Activated T-cell treated with anti-CD3 and anti-CD28 coated beads for 1 hour (primary cell): Measurements from ENCODE around the gene PLEKHH1.

Source experiments
- DNase-seq: peaks from one replicate; pipeline ENCODE4 v3.0.0-alpha.2; 2020; ENCODE audit warnings: low read depth

PLEKHH1 gene

DNA sequence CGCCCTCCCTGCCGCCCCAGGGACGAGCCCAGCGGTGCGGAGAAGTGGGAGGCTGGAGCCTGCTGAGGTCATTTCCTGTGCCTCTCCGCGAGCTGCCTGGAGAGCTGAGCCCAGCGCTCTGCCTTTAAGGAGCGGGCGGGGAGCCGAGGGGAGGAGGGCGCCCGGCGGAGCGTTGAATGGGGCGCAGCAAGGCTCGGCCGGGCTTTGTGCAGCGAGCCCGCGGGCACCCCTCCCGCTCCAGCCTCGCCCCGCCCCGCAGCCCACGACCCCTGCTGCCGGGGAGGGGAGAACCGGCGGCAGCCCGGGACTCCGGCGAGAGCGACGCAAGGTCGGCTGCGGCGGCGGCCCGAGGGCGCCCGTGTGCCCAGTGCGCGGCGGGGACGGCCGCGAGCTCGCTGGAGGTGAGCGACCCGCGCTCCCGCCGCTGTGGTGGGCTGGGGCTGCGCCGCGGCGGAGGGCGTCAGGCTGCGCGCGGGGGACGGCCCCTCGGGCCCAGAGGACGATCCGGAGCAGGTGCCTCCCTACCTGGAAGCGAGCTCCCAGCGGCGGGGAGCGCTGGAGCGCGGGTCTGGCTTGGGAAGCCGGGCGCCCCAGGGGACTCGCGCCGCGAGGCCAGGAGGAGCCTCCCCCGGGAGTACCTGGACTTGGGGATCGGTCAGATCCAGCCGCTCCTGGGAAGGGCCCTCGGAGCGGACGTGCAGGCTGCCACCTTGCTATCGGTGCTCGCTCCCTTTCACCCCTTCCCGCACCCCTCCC is at the start of gene PLEKHH1:
Gene PLEKHH1 (plus strand): TSS at position 293 of the 756 bp plus-strand sequence. CDS start 8,578 bp downstream, outside the sequence.
- peak; percentile 24 for DNase-seq

DNA sequence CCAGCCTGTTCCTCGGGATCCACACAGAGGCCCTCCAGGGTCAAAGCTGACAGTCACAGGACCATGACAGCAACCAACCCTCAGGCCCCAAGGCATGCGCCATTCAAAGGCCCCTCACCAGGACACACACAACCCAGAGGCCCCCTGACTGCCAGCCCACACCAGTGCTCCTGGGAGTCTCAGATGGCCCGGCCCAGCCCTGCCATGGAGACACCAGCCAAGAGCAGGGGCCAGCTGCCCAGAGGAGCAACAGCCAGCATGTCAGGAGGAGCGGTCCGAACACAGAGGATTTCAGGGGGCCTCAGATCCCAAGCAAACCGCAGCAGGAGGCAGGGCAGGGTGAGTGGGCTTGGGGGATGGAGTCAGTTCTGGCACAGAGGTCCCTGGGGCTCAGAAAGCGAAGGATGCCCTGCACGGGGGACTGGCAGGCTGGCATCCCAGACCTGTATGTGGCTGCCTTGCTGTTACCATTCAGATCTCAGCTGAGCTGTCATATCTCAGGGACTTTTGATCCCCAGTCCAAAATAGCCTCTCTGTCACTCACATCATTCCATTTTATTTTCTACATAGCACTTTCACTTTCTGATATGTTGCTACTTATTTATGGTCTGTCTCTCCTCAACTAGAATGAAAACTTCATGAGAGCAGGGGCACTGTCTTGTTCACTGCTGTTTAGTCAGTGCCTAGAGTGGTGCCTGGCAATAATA is 49.4 kb upstream of the PLEKHH1 start:
- DNase-seq, result no peak

DNA sequence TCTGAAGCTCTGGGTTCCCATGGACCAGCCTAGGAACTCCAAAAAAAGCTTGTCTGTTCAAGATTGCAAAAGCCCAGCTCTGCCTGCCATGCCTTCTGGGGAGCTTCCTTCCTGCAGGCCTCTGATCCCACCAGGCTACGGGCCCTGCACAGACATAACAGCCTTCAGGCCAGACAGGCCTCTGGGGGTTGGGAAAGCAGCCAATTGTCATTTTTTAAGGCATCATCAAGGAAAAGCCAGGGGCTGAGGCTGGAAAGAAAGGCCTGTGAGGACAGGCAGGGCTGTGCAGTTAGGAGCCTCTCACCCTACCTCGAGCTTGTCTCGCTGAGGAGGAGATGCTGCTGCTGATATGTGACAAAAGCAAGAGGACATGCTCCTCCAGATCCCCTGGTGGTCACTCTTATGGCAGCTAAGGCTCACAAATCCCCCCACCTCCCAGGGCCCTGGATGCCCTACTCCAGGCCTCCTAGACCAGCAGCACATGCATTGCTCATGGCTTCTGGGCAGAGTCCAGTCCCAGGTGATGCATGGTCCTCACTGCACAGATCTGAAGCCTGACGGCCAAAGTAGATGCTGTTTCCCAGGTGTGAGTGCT is 47.5 kb upstream of the PLEKHH1 start:
- no peak for DNase-seq

DNA sequence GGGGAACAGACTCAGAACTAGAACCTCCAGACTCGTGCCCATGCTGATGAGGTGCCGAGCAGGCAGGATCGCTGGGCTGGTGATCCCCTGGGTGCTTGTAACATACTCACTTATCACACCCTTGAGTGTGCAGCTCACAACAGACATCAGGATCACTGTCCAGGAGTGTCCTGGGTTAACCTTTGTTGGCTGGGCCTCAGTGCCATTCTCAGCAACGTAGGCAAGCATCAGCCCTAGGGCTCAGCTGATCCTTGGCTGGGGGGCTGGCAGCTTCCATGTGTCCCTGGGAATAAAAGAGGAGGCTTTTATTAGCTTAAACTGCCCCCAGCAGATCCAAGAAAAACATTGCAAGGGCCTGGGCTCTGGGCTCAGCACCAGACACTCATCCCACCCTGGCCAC is 46.2 kb upstream of the PLEKHH1 start:
- no peak for DNase-seq

DNA sequence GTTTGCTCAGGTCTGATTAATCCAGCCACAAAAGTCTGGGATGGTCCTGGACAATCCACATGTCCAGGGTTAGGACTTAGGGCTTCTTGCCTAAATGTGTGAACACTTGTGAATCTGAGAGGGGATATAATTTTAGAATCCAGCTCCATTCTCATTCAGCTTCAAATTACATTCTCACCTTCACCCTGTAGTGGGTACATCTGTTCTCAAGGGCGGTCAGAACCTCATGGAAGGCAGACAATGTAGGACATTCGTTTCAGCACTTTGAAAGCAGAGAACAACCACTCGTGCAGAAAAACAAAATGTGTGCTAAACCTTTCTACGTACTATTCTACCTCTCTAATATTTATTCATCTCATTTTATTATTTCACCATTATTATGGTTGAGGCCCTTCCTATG is 45.8 kb upstream of the PLEKHH1 start:
- no peak for DNase-seq

DNA sequence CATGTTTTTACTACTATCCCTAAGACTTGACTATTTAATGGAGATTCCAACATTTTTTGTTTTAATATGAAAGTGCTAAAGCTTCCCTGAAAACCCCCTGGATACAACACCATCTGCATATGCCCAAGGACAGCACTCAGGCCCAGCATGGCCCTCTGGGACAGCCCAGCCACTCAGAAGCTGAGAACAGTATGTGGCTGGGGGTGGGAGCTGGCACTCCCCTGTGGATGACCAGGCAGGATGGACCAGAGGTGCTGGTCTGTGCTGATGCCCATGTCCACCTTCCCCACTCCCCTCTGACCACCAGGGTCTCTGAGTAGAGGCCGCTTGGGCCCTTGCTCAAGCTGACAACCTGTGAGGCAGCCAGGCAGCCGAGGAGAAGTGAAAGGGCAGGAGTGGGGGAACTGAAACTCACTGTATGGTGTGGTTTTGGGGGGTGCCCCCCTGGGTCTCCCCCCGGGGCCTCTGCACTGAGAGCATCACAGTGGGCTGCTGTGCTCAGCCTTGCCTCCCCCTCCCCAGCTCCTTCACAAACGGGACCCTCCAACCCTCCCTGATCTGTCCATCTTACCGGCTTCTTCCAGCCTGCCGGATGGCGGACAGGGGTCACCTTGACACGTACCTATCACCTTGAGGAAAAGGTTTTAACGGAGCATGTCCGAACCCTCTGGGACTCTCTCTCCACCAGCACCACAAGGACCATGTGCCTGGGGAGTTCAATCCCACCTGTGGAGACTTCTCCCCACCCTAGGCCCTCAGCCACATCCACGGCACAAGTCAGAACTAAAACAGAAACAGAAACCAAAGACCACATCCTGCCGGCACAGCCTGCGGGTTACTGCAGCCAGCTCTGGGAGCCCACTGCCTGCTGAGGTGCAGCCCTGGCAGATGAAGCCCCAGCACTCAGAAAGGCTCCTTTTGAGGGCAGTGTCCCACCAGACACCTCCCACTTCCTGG is 44.9 kb upstream of the PLEKHH1 start, which contains the start of gene TMEM229B:
Gene TMEM229B (minus strand): TSS at position 785 of the 957 bp plus-strand sequence. CDS start 14,798 bp downstream, outside the sequence.
- DNase-seq, result peak; percentile 53

DNA sequence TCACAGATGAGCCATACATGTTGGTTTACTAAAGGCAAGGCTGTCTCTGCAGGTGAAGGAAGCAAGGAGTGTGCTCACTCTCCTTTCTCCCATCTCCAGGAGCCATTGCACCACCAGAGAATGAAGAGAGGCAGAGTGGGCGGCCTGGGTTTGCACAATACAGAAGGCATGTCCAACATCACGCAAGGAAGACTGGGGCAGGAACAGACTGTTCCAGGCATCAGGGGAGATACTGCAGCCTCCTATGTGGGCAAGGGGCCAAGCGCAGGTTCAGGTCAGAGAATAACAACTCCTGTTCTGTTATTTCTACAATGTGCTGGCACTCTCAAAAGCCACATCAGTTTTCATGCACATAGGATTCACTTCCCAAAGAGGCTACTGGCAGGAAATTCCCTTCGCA is 42.9 kb upstream of the PLEKHH1 start:
- DNase-seq, result no peak

DNA sequence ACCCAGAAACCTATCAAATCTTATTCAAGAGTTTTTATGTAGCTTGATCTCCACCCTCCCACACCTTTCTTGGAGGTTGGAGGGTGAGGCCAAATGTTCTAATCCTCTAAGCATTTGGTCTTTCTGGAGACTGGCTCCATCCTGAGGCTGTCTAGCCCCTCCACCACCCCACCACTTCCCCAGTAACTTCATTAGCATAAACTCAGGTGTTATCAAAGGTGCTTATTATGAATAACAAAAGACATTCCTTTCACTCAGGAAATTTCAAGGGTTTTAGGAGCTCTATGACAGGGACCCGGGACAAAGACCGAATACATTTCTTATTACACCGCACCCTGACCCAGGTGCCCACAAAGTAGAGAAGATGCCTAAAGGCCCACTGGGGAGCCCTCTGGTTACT is 41.8 kb upstream of the PLEKHH1 start:
- no peak for DNase-seq

DNA sequence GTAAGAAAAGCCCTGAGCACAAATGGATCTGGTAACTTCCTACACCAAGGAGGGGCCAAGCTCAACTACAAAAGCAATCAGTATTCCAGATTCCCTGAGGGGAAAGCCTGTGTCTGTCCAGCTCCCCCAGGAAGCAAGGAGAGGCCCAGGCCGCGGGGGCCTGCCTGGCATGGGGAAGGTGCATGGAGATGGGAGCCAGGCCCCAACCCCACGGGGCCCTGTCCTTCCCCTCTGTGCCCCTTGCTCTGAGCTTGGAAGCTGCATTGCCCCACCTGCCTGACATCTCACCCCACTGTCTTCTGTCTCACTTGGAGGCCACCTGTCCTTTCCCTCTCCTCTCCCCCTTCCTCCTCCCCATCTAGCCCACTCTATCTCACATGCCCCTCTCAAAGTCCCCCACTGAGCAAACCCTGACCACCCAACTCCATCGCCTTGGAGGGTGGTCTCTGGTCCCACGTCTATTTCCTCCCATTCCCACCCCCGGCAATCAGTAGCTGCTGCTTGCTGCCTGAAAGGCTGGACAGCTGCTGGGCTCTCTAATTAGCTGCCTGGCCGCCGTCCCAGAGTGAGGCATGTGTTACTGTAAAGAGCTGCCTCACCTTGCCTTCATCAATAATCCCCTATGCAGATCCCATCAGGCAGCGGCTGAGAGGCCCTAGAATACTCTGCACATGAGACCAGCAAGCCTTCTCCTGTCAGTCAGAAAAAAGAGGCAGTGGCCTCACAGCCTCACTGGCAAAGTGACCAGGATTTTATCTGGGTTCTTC is 41.2 kb upstream of the PLEKHH1 start:
- DNase-seq, result no peak

DNA sequence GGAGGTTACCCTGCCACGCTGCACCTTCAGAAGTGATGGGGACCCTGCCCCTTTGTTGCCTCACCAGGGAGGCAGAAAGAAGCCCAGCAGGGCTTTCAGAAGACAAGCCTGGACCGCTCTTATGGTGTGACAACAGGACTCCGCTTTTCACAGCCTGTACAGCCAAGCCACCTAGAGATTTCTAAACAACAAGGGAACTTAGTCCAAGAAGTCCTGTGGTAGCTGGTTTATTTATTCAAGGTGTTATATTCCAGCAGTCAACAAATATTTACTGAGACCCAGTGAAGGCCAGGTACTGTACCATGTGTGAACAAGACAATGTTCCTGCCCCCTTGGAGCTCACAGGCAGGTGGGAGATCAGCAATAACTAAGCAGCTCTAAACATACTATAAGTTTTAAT is 40.6 kb upstream of the PLEKHH1 start:
- DNase-seq, result no peak

DNA sequence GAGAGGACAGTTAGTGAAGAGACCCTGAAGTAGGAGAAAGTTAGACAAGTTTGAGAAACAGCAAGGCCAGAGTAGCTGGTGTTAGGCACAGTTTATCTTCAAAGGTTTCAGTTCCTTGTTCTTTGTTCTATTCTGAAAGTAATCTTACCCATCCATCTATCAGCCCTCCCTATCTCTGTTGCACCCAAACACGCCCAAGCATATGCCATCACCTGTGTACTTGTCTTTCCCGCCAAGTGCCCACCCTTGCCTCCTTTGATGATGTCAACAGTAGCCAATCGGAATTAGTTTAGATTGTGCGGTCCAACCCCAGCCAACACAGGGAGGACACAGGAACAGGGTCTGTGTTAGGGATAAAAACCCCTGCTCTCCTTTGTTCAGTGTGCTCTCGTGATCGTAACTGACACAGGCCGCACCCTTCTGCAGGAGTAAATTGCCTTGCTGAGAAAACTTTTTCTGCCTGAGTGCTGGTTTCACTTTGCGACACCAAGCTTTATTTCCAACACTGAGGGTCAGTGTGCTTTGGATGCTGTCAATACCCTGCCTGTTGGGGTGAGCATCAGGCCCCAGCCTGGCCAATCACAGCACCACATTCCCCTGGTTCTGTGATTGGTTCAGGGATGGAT is 39.9 kb upstream of the PLEKHH1 start:
- no peak for DNase-seq

DNA sequence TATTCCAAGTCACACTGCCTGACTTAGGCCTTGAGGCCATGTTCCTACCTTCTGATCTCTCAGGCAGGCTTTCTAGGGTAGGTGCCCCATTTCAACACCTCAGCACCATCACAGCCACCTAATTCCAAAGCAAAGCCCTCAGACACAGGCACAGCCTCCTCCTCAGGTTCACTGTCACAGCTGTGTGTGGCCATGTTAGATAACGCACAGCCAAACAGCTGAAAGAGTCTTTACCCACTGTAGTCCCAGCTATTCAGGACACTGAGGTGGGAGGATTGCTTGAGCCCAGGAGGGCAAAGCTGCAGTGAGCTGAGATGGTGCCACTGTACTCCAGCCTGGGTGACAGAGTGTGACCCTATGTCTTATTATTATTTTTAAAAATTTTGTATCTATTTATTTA is 37.3 kb upstream of the PLEKHH1 start:
- no peak for DNase-seq

DNA sequence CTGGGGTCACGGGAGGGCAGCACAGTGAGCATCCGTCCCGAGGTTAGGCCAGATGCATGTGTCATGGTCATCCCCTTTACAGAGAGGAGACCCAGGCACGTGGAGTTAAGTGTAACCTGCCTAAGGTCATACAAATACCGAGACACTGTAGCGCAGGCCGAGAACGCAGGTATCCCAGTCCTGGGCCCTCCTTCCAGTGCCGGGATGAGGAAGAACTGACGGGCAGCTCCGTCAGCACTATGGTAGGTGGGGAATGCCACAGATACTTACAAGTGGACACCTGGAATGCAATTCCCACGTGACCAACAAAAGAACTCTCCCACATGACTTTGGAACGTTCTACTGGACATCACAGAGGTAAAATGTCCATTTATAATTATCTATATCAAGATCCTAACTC is 35.9 kb upstream of the PLEKHH1 start:
- no peak for DNase-seq

DNA sequence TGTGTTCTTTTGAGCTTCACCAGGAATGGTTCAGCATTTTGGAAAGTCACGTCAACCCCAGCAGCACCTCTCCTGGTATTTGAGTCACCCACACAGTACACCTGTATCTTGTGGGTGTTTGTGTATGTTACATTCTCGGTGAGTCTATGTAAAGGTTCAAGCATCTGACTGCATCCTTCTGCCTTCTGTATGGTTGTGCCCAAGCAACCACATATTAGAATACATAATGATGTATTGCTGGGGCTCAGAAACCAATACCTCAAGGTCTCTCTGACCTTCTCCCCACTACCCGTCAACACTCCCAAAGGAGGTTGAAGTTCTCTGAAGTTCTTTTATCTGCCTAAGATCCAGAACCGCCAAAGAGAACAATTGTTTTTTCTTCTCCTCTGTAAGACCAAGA is 35.4 kb upstream of the PLEKHH1 start:
- no peak for DNase-seq

DNA sequence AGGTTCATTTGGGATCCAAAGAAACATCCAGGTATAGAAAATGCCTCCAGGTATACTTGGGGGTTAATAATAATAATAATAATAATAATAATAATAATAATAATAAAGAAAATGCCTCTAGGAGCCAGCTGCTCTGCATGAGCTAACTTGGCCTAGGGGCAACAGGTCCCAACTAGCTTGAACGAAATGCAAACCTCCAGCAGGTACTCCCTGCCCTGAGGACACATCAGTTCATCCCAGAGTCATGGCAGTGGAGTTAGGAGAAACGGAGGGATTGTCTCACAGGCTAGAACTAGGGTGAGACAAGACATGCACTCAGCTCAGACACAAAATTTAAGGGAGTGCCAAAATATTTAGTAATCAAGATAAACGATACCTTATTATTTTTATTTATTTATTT is 32.1 kb upstream of the PLEKHH1 start:
- DNase-seq, result no peak

DNA sequence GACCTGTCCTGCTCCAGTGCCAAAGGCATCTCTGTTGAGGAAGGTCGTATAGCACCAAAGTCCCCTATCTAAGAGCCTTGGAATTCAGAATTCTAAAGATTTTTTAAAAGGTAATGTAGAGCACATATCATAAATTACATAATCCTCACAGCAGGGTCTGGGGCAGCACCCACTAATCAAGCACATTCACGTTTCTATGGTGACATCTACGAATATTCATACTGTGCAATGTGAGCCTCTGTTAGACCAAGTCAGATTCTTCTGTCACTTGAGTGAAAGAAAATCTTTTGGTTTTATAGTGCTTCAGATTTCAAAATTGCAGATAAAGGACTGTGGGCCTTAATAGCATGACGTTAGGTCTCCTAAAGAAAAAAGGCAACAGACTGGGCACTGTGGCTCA is 31.4 kb upstream of the PLEKHH1 start:
- no peak for DNase-seq

DNA sequence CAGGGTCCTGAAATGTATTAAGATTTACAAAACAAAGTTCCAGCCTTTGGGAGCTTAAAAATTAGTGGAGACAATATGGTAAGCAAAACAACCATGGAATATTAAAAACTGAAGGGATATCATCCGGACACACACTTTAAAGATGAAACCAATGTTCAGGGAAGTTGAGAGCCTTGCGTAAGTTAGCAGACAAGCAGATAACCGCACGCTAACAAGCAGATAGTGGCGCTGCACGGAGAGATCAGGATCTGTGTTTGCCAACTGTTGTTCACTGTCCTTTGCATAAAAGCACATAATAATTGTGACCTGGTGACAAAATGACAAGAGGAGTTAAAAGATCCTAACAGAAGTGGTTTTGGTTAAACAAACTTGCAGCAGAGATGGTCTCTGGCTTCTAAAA is 30.2 kb upstream of the PLEKHH1 start:
- DNase-seq, result no peak

DNA sequence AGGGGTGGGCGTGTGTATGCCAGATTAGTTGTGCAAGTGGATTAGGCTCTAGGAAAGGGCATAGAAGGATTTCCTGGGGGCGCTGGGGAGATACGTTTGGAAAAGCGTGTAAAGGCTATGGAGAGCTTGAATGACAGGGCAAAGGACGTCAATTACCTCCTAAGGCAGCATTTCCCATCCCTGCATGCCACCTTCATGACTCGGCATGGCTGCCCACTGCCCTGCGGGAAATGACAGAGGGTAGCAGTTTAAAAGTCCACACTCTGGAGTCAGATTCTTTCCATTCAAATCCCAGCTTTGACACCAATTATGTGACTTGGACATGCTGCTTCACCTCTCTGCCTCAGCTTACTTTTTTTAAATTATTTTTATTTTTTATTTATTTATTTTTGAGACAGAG is 29.8 kb upstream of the PLEKHH1 start:
- no peak for DNase-seq

DNA sequence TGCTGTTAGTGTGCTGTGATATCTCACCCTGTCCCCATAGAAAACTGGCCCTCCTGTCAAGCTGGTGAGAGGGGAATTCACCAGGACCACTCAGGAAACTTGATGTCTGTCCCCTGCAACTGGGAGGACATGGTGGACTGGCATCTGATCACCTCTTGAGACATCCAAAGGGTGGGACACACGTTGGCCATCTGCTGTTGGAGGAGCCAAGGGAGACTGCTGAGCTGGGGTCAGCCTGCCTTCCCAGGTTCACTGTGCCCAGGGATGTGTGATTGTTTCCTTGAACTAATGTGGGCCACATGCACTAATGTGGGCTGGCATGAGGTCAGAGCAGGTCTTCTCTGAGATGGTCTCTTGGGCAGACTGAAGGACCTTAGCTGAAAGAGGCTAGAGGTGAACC is 27.8 kb upstream of the PLEKHH1 start:
- DNase-seq, result no peak

DNA sequence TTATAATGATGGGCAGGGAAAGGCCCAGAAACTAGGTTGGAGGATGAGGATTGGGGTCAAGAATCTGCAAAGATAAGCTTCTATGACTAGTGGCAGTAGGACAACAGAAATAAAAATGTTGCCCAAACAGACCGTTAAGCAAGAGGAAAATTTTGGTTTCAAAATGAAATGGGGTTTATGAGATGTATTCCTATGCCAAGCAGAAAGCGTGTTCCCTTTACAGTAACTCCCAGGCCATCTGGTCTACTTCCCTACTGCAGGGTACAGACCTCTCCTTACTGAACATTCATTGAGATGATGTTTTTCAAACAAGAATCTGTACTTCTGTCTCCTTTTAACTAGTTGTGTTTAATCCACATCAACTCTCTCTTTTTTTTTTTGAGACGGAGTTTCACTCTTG is 24.1 kb upstream of the PLEKHH1 start:
- no peak for DNase-seq

DNA sequence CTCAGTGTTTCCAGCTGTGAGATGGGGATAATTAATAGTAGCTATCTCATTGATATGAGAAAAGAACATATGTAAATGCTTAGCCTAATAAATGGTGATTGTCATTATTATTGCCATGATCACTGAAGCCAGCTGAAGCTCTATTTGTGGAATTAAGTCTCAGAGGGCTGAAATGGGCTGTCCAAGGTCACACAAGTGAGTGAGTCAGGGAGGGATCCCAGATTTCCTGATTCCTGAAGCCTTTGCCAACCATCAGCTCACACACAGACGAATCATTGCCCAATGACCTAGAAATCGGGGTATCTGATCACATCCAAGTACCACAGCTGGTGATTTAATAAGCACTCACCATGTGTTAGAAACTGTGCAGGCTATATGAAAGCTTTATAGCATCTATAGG is 23.0 kb upstream of the PLEKHH1 start:
- no peak for DNase-seq
